ENCODE measurements around the gene ADGRD2.

DNA sequence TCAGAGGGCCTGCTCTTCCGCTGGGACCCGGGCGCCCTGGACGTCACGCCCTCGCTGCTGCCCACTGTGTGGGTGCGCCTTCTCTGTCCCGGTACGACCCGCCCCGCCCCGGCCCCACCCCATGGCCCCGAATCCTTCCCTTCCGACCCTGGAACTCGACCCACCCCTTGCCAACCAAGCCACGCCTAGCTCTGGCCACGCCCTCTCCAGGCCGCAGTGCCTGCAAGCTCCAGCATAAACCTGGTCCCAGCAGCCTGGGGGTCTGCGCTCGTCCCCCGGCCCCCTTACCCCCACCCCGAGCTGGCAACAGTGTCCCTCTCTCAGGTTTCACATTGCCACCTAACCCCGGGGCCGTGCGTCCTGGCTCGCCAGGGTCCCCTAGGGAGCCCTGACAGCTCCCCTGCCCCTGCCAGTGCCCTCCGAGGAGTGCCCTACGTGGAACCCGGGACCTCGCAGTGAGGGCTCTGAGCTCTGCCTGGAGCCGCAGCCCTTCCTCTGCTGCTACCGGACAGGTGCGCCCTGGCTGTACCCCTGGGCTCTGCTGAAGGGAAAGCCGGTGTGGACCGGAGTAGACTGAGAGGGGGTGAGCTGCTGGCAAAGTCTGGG, 3.4 kb downstream of the ADGRD2 start:
- TF ChIP-seq, protein P1, sequence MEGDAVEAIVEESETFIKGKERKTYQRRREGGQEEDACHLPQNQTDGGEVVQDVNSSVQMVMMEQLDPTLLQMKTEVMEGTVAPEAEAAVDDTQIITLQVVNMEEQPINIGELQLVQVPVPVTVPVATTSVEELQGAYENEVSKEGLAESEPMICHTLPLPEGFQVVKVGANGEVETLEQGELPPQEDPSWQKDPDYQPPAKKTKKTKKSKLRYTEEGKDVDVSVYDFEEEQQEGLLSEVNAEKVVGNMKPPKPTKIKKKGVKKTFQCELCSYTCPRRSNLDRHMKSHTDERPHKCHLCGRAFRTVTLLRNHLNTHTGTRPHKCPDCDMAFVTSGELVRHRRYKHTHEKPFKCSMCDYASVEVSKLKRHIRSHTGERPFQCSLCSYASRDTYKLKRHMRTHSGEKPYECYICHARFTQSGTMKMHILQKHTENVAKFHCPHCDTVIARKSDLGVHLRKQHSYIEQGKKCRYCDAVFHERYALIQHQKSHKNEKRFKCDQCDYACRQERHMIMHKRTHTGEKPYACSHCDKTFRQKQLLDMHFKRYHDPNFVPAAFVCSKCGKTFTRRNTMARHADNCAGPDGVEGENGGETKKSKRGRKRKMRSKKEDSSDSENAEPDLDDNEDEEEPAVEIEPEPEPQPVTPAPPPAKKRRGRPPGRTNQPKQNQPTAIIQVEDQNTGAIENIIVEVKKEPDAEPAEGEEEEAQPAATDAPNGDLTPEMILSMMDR (IDR thresholded peaks at IDR 0.05), result no peak
- TF ChIP-seq POLR2A (IDR thresholded peaks at IDR 0.05) (no peak), EP300 (IDR thresholded peaks at IDR 0.05) (no peak), POLR2AphosphoS5 (IDR thresholded peaks at IDR 0.05) (no peak)
